Measurements from ENCODE around the gene GLI2.

- no peak for TF ChIP-seq CTCF (conservative IDR thresholded peaks at IDR 0.05 in 1 of 2, IDR thresholded peaks at IDR 0.05 in 1 of 2; ENCODE audit: extremely low read depth in 1 of 2, insufficient read depth in 1 of 2, low read depth in 1 of 2, low read length in 2 of 2)
- TF ChIP-seq EZH2 (IDR thresholded peaks at IDR 0.05; ENCODE audit: borderline replicate concordance, low read length): no peak
Observed at GRCh38 chr2:120722568-120723421, 12.9 kb upstream of the GLI2 start.

Data from mammary epithelial cell (primary cell).